ENCODE measurements around the gene MAGEB2. TPM values are rescaled to one million over a fixed set of nuclear protein-coding genes. Genes with fewer than 3 reads are reported as not detected.
"Not testable (repeated sequence)": the region's sequence is repeated elsewhere in the genome, so short reads cannot be mapped to it uniquely, and the experiment has no call there.

Gene MAGEB2, protein sequence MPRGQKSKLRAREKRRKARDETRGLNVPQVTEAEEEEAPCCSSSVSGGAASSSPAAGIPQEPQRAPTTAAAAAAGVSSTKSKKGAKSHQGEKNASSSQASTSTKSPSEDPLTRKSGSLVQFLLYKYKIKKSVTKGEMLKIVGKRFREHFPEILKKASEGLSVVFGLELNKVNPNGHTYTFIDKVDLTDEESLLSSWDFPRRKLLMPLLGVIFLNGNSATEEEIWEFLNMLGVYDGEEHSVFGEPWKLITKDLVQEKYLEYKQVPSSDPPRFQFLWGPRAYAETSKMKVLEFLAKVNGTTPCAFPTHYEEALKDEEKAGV
- total RNA-seq, result not detected

DNA sequence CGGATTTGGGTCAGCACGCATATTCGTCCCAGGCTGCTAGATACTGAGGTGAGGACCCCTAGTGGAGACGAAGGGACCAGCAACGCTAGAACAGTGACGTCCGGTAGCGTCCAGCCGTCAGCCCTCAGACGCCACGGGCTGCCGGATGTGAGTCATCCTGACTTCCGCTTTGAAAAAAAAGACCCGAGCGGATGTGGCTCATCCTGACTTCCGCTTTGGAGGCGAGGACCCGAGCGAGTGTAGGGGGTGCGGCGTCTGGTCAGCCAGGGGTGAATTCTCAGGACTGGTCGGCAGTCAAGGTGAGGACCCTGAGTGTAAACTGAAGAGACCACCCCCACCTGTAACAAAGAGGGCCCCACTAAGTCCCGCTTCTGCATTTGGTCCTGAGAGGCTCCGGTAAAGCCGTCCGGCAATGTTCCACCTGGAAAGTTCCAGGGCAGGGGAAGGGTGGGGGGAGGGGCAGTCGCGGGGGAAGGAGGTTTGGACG lies at the start of gene MAGEB2:
MAGEB2 (plus strand) TSS at position 207 of the 487 bp plus-strand sequence. CDS start 3,018 bp downstream, outside the sequence.
- no peak within 1 kb of the TSS for H3K4me3 ChIP-seq (ENCODE audit: low read length in 3 of 3)
- H3K27ac ChIP-seq (ENCODE audit: low read depth, low read length), result no peak within 1 kb of the TSS
- no peaks in the 10 kb centered on the region for H3K27me3 ChIP-seq (ENCODE audit: control insufficient read depth in 3 of 3, insufficient read depth in 3 of 3, low read length in 3 of 3)
- no peaks in the 10 kb centered on the region for H3K9me3 ChIP-seq (ENCODE audit: control insufficient read depth in 3 of 3, low read length in 3 of 3)
- no peaks in the 10 kb centered on the region for H3K36me3 ChIP-seq (ENCODE audit: control insufficient read depth in 3 of 3, insufficient read depth in 3 of 3, low read length in 3 of 3)
- H3K9ac ChIP-seq (ENCODE audit: low read depth in 1 of 3, low read length in 3 of 3), result no peak within 1 kb of the TSS
- no peaks in the 10 kb centered on the region for H3K4me1 ChIP-seq (ENCODE audit: control insufficient read depth in 3 of 3, insufficient read depth in 3 of 3, low read length in 3 of 3)

DNA sequence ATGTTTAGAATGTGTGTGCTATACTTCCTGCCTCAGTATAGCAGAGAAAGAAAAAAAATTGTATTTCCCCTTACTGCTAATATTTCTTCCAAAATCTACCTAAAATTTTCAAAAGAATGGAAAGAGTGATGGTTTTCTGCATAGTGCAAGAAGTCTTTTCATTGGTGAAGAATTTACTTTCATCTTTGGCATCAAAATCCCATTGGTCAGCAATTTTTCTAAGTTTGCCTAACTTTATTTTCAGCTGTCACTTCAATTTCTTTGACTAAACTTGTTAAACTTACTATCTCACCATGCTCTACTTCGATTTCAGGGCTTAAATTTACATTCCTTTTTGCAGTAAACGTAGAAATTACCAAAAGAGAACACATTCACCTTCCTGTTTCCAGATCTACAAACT lies 44.5 kb upstream of the MAGEB2 start:
- no peaks in the 10 kb centered on the region for H3K27me3 ChIP-seq (ENCODE audit: control insufficient read depth in 3 of 3, insufficient read depth in 3 of 3, low read length in 3 of 3)
- no peak overlapping the region for H3K4me3 ChIP-seq (ENCODE audit: low read length in 3 of 3)
- H3K27ac ChIP-seq (ENCODE audit: low read depth, low read length), result no peak overlapping the region
- no peak overlapping the region for H3K9ac ChIP-seq (ENCODE audit: low read depth in 1 of 3, low read length in 3 of 3)
- no peaks in the 10 kb centered on the region for H3K9me3 ChIP-seq (ENCODE audit: control insufficient read depth in 3 of 3, low read length in 3 of 3)
- H3K4me1 ChIP-seq (ENCODE audit: control insufficient read depth in 3 of 3, insufficient read depth in 3 of 3, low read length in 3 of 3), result no peaks in the 10 kb centered on the region
- H3K36me3 ChIP-seq (ENCODE audit: control insufficient read depth in 3 of 3, insufficient read depth in 3 of 3, low read length in 3 of 3), result no peaks in the 10 kb centered on the region

DNA sequence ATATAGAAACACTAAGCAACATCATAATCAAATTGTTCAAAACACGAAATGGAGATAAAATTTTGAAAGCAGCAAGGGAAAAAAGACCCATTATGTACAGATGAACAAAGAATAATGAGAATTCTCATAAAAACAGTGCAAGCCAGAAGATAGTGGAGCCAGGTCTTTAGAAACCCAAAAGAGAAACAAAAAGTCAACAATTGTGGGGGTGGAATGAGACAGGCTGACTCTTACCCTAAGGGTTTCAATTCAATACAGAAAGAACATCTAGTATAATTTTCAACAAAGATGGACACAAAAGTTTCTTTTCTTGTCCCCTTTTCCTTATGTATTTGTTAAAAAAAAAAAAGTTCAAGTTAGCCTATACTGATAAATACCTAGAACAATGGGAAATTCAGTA lies 34.0 kb upstream of the MAGEB2 start:
- Histone ChIP-seq H3K4me3 (ENCODE audit: low read length in 3 of 3) (no peak overlapping the region), H3K27me3 (ENCODE audit: control insufficient read depth in 3 of 3, insufficient read depth in 3 of 3, low read length in 3 of 3) (no peaks in the 10 kb centered on the region), H3K4me1 (ENCODE audit: control insufficient read depth in 3 of 3, insufficient read depth in 3 of 3, low read length in 3 of 3) (no peaks in the 10 kb centered on the region), H3K9me3 (ENCODE audit: control insufficient read depth in 3 of 3, low read length in 3 of 3) (no peaks in the 10 kb centered on the region), H3K27ac (ENCODE audit: low read depth, low read length) (no peak overlapping the region), H3K36me3 (ENCODE audit: control insufficient read depth in 3 of 3, insufficient read depth in 3 of 3, low read length in 3 of 3) (no peaks in the 10 kb centered on the region), H3K9ac (ENCODE audit: low read depth in 1 of 3, low read length in 3 of 3) (no peak overlapping the region)

DNA sequence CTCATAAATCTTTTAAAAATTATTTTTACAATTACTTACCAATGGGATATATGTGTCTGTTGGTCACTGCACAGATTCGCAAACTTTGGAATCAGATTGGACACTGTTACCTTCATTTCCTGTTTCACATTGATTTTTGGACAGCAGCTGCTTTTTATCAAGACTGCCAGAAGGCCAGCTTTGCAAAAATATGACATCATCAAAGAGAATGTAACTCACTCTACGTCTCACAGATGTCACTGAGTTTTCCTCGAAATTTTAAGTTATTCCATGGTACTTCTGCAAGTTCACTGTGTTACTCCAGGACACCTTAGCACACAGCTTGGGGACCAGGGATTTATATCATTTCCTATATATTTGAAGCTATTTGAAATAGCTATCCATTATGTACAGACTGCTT lies 31.8 kb upstream of the MAGEB2 start:
- Histone ChIP-seq H3K27ac (ENCODE audit: low read depth, low read length) (no peak overlapping the region), H3K9me3 (ENCODE audit: control insufficient read depth in 3 of 3, low read length in 3 of 3) (no peaks in the 10 kb centered on the region), H3K4me1 (ENCODE audit: control insufficient read depth in 3 of 3, insufficient read depth in 3 of 3, low read length in 3 of 3) (no peaks in the 10 kb centered on the region), H3K36me3 (ENCODE audit: control insufficient read depth in 3 of 3, insufficient read depth in 3 of 3, low read length in 3 of 3) (no peaks in the 10 kb centered on the region), H3K9ac (ENCODE audit: low read depth in 1 of 3, low read length in 3 of 3) (no peak overlapping the region), H3K4me3 (ENCODE audit: low read length in 3 of 3) (no peak overlapping the region), H3K27me3 (ENCODE audit: control insufficient read depth in 3 of 3, insufficient read depth in 3 of 3, low read length in 3 of 3) (no peaks in the 10 kb centered on the region)

DNA sequence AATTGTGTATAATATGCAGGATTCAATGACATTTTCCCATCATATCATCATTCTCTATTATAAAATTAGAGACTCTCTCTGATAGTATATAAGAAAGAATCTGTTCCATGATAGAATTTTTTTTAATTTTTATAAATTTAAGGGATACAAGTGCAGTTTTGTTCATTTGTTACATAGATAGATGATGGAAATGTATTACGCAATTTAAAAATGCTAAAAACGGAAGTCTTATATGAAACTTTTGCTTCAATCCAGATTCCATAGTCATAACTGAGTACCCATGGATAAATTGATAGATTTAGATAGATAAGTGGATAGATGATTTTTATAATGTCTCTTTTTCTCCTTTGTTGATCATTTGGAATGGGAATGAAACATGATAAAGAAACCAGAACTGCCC lies 24.9 kb upstream of the MAGEB2 start:
- H3K36me3 ChIP-seq (ENCODE audit: control insufficient read depth in 3 of 3, insufficient read depth in 3 of 3, low read length in 3 of 3), result no peaks in the 10 kb centered on the region

DNA sequence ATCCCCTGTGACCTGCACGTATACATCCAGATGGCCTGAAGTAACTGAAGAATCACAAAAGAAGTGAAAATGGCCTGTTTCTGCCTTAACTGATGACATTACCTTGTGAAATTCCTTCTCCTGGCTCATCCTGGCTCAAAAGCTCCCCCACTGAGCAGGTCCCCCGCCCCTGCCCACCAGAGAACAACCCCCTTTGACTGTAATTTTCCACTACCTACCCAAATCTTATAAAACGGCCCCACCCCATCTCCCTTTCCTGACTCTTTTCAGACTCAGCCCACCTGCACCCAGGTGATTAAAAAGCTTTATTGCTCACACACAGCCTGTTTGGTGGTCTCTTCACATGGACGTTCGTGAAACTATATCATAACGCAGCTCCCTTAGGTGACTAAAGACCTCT lies 21.5 kb upstream of the MAGEB2 start:
- not testable (repeated sequence) for H3K27ac ChIP-seq (ENCODE audit: low read depth, low read length); H3K4me1 ChIP-seq (ENCODE audit: control insufficient read depth in 3 of 3, insufficient read depth in 3 of 3, low read length in 3 of 3); H3K9ac ChIP-seq (ENCODE audit: low read depth in 1 of 3, low read length in 3 of 3); H3K4me3 ChIP-seq (ENCODE audit: low read length in 3 of 3); H3K9me3 ChIP-seq (ENCODE audit: control insufficient read depth in 3 of 3, low read length in 3 of 3); H3K36me3 ChIP-seq (ENCODE audit: control insufficient read depth in 3 of 3, insufficient read depth in 3 of 3, low read length in 3 of 3); H3K27me3 ChIP-seq (ENCODE audit: control insufficient read depth in 3 of 3, insufficient read depth in 3 of 3, low read length in 3 of 3)

More for the DNA sequence above, 24.9 kb upstream of the MAGEB2 start:
- Histone ChIP-seq H3K4me3 (ENCODE audit: low read length in 3 of 3) (no peak overlapping the region), H3K9me3 (ENCODE audit: control insufficient read depth in 3 of 3, low read length in 3 of 3) (no peaks in the 10 kb centered on the region), H3K27me3 (ENCODE audit: control insufficient read depth in 3 of 3, insufficient read depth in 3 of 3, low read length in 3 of 3) (no peaks in the 10 kb centered on the region), H3K9ac (ENCODE audit: low read depth in 1 of 3, low read length in 3 of 3) (no peak overlapping the region), H3K27ac (ENCODE audit: low read depth, low read length) (no peak overlapping the region), H3K4me1 (ENCODE audit: control insufficient read depth in 3 of 3, insufficient read depth in 3 of 3, low read length in 3 of 3) (no peaks in the 10 kb centered on the region)

DNA sequence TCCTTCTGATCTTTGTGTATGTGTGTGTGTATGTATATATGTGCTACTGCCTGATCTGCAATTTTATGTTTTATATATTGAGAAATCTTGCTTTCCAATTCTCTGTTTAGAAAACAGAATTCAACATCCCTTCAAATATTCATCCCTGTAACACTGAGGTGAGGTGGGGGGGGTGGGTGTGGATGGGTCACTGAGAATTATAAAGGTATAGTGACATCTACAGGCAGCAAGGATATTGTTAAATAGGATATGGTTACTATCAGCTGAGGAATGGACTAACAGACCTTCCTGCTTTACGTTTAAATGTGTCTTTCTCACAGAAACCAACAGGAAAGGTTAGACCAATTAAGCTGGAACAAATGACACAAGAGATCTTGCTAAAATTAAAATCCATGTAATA lies 19.0 kb upstream of the MAGEB2 start:
- H3K4me3 ChIP-seq (ENCODE audit: low read length in 3 of 3), result no peak overlapping the region
- no peaks in the 10 kb centered on the region for H3K4me1 ChIP-seq (ENCODE audit: control insufficient read depth in 3 of 3, insufficient read depth in 3 of 3, low read length in 3 of 3)
- no peak overlapping the region for H3K27ac ChIP-seq (ENCODE audit: low read depth, low read length)
- H3K9ac ChIP-seq (ENCODE audit: low read depth in 1 of 3, low read length in 3 of 3), result no peak overlapping the region
- H3K9me3 ChIP-seq (ENCODE audit: control insufficient read depth in 3 of 3, low read length in 3 of 3), result no peaks in the 10 kb centered on the region
- H3K36me3 ChIP-seq (ENCODE audit: control insufficient read depth in 3 of 3, insufficient read depth in 3 of 3, low read length in 3 of 3), result no peaks in the 10 kb centered on the region
- H3K27me3 ChIP-seq (ENCODE audit: control insufficient read depth in 3 of 3, insufficient read depth in 3 of 3, low read length in 3 of 3), result no peaks in the 10 kb centered on the region

DNA sequence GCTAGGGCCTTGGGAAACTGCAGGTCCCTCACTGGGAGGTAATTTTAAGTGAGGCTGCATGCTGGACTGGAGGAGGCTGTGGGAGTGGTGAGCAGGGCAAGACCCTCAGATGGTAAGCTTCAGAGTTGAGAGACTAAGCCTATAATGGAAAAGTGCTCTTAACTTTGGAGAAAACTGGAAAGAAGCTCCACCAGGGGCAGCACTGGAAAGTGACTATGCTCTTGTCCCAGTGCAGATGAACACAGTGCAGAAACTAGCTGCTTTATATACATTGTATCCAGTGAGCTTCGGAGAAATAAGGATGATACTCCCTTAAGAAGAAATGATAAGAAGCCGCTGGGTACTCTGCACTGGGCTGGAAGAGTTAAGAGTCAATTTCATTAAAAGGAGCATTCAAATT lies 3.2 kb upstream of the MAGEB2 start:
- H3K27me3 ChIP-seq (ENCODE audit: control insufficient read depth in 3 of 3, insufficient read depth in 3 of 3, low read length in 3 of 3), result no peaks in the 10 kb centered on the region
- H3K9me3 ChIP-seq (ENCODE audit: control insufficient read depth in 3 of 3, low read length in 3 of 3), result no peaks in the 10 kb centered on the region
- no peaks in the 10 kb centered on the region for H3K4me1 ChIP-seq (ENCODE audit: control insufficient read depth in 3 of 3, insufficient read depth in 3 of 3, low read length in 3 of 3)
- no peak overlapping the region for H3K27ac ChIP-seq (ENCODE audit: low read depth, low read length)
- H3K4me3 ChIP-seq (ENCODE audit: low read length in 3 of 3), result no peak overlapping the region
- no peak overlapping the region for H3K9ac ChIP-seq (ENCODE audit: low read depth in 1 of 3, low read length in 3 of 3)
- H3K36me3 ChIP-seq (ENCODE audit: control insufficient read depth in 3 of 3, insufficient read depth in 3 of 3, low read length in 3 of 3), result no peaks in the 10 kb centered on the region

DNA sequence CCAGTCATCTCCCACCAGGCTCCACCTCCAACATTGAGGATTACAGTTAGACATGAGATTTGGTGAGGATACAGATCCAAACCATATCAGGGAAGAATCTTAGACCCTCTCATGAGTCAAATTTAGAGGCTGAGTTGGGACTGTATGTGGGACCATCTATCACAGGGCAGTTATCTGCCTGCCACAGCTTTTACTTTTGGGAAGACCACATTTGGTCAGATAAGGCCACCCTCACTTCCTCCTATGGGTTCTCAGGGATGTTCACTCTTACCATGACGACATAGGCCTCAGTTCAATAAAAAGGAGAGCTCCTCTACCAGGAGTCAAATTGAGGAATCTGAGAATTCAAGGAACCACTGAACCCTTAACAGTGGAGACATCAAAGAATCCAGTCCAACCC lies 2.1 kb downstream of the MAGEB2 start:
- Histone ChIP-seq H3K4me1 (ENCODE audit: control insufficient read depth in 3 of 3, insufficient read depth in 3 of 3, low read length in 3 of 3) (no peaks in the 10 kb centered on the region), H3K4me3 (ENCODE audit: low read length in 3 of 3) (no peak overlapping the region), H3K27ac (ENCODE audit: low read depth, low read length) (no peak overlapping the region)

DNA sequence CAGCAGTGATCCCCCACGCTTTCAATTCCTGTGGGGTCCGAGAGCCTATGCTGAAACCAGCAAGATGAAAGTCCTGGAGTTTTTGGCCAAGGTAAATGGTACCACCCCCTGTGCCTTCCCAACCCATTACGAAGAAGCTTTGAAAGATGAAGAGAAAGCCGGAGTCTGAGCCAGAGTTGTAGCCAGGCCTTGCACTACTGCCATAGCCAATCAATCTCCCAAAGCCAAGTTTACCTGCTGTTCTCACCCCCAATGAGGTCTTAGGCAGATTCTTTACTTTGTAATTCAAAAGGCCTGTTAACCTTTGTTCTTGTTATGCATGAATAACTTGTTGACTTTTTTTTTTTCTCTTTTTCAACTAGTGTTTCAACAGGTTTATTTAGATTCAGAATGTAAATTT lies 4.0 kb downstream of the MAGEB2 start:
- Histone ChIP-seq H3K9ac (ENCODE audit: low read depth in 1 of 3, low read length in 3 of 3) (no peak overlapping the region), H3K9me3 (ENCODE audit: control insufficient read depth in 3 of 3, low read length in 3 of 3) (no peaks in the 10 kb centered on the region), H3K4me3 (ENCODE audit: low read length in 3 of 3) (no peak overlapping the region), H3K4me1 (ENCODE audit: control insufficient read depth in 3 of 3, insufficient read depth in 3 of 3, low read length in 3 of 3) (no peaks in the 10 kb centered on the region), H3K27ac (ENCODE audit: low read depth, low read length) (no peak overlapping the region), H3K36me3 (ENCODE audit: control insufficient read depth in 3 of 3, insufficient read depth in 3 of 3, low read length in 3 of 3) (no peaks in the 10 kb centered on the region), H3K27me3 (ENCODE audit: control insufficient read depth in 3 of 3, insufficient read depth in 3 of 3, low read length in 3 of 3) (no peaks in the 10 kb centered on the region)

More for the DNA sequence above, 2.1 kb downstream of the MAGEB2 start:
- no peak overlapping the region for H3K9ac ChIP-seq (ENCODE audit: low read depth in 1 of 3, low read length in 3 of 3)
- no peaks in the 10 kb centered on the region for H3K9me3 ChIP-seq (ENCODE audit: control insufficient read depth in 3 of 3, low read length in 3 of 3)
- no peaks in the 10 kb centered on the region for H3K36me3 ChIP-seq (ENCODE audit: control insufficient read depth in 3 of 3, insufficient read depth in 3 of 3, low read length in 3 of 3)
- no peaks in the 10 kb centered on the region for H3K27me3 ChIP-seq (ENCODE audit: control insufficient read depth in 3 of 3, insufficient read depth in 3 of 3, low read length in 3 of 3)
